AG20443 (cell line): ENCODE data around the gene TMPRSS13.
"Not testable (repeated sequence)": the region's sequence is repeated elsewhere in the genome, so short reads cannot be mapped to it uniquely, and the experiment has no call there.

Experiments used
- DNase-seq: peaks from one replicate; pipeline ENCODE4 v3.0.0; 2012; ENCODE audit warnings: low spot score, mixed read lengths

The TMPRSS13 gene

DNA sequence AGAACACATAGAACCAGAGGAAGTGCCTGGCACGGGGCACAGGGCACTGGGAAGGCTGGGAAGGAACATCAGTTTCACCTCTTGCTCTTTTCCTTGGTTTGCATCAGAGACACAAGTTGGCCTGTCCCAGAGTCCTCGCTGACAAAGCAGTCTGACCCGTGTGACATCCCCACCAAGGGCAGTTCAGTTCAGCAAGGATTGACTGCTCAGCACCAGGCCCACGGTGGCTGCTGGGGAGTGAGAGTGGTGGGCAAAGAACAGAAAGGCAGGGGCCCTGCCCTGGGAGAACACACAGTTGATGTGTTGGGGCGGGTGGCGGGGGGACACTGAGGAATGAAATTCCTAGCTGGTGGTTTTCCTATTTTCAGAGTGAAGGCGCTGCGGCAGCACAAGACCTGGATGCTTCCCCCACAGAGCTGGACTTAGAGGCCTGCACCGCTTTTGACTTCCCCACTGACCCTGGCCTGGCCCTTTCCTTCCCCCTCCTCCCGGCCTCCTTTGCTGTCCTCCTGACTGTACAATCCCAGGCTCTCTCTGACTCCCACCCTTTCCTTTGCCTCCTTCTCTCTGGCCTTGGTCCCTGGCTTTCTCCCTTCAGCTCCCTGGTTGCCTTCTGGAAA is 2.2 kb upstream of the TMPRSS13 start:
- no peak for DNase-seq

DNA sequence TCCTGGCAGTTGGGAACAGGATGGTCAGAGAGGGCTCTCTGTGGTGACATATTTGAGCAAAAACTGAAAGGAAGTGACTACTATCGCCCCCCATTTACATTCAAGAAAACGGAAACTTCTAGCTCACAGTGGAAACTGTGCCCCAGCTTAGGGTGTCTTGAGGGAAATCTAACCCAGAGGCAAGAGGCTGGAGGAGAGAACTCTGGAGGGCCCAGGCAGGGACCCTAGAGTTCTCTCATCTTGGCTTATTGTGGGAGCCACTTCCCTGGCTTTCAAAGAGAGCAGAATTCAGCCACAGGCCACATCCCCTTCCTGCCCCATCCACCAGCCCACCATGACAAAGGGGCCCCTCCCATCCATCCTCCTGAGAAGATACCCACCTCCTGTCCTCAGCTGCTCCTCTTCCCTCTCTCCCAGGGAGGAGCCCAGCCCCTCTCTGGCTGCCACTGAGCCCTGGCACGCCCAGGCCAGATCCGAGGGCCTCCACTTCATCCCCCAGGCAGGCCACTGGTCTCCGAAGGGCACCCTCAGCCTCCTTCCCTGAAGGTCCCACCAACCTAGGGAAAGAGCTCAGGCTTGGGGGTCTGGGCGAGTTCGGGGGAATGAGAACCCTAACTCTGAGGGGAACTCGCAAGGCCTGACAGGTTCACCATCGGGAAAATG is 1.6 kb upstream of the TMPRSS13 start:
- no peak for DNase-seq

DNA sequence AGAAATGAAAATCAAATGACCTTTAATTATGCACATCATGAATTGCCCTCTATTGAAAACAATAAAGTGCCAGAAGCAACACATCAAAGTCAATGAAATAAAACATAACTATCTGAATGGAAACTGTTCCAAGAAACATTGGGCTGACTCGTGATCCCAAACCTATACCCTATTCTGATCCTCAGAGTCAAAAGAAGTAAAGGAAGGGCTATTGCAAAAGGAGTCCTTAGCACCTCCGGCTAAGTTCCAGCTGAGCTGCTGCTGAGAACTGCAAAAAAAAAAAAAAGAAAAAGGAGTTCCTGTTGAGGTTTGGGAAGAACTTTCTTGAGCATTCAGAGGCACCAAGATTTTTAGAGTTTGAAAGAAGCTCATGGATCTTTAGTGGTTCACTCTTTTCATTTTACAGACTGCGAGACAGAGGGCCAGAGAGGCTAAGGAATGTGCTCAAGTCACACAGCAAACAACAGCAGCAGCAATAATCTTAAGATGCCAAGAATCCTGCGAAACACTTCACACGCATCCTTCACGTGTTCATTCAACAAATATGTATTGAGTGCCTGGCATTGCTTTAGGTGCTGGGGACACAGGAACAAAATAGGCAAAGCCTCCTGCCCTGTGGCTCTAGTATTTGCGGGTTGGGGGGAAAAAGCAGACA is 841 bp upstream of the TMPRSS13 start:
- DNase-seq, result no peak

DNA sequence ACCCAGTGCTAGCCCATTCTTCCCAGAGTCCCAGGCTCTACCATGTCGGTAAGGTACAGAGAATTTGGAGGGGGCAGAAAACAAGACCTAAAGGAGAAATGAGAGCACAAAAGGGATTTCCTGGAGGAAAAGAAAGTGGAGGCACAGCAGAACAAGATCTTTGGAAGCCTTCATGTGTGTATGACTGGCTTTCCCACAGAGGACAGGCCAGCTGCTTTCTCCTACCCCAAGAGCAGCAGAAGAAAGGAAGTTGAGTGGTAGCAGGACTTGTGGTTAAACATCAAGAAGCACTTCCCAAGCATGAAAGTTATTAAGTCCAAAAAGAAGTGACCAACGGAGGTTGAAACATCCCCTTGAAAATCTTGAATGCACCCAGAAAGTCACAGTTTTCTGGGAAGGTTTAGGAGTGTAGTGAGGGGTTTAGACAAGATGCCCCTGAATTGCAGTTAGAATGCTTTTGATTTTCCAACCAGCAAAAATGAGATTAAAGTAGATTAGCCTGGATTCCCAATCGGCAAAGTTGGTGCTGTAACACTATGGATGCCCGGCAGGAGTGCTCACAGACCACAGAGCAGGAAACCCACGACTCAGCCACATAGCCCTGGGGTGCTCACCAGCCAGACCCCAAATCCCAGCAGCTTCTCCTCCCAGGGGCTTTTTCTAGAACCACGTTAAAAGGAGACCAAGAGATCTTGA is 608 bp downstream of the TMPRSS13 start:
- no peak for DNase-seq

DNA sequence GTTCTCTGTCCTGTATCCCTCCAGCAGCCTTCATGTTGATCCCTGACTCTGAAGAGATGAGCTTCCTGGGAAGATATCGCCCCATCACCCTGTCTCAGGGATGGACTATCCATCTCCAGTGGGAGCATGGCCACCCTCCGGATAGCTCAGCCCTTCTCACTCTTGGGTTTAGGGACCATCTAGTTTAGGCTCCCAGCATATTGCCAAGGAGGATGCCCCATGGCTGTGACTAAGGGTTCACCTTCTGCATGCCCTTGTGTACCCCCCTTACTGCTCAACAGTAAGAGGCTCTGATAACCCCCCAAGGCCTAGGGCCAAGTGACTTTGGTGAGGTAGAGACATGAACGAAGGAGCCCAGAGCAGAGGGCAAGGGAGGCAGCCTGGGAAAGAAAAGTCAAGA is 1.3 kb downstream of the TMPRSS13 start:
- DNase-seq, result no peak

DNA sequence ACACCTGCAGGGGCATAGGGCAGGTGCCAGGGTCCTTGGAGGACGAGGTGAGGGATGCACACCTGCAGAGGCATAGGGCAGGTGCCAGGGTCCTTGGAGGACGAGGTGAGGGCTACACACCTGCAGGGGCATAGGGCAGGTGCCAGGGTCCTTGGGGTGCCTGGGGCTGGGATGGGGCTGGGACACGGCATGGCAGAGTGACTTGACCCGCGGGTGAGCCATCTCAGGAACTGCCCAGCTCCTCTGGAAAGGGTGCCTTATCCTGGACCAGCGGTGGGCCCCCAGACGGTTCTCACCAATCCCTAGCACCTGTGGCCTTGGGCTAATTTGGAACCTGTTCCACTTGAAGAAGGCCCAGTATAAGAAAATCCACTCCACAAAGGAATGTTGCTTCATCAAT is 3.0 kb downstream of the TMPRSS13 start:
- not testable (repeated sequence) for DNase-seq

DNA sequence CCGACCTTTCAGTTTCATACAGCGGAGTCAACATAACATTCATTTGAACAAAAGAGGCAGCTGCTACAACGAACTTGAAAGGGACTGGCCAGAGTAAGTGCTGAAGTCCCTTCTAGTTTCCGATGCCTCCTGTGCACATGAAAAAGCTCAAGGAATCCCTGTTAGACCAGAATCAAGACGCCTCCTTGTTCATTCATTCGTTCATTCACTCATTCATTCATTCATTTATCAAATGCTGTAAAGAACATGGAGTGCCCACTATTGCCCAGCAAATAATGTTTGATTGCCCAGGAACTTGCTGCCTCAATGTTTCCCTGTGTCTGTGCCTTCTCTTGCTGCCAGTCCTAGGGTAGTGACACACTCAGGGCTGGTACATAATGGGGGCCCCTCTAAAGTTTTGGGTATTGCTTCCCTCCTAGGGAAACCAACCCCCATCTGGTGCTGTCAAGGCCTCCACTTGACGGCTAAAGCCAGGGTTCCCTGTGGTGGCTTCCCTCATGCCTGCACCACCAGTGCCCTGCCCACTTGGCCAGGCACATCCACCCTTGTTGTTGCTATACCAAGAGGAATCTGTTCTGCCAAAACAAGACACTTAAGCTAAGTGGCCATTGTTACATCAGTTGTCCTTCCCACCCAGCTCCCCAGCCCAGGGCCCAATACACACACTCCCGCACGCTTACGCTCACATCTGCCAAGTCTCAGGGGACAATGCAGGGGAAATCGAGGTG is 3.8 kb downstream of the TMPRSS13 start:
- no peak for DNase-seq

DNA sequence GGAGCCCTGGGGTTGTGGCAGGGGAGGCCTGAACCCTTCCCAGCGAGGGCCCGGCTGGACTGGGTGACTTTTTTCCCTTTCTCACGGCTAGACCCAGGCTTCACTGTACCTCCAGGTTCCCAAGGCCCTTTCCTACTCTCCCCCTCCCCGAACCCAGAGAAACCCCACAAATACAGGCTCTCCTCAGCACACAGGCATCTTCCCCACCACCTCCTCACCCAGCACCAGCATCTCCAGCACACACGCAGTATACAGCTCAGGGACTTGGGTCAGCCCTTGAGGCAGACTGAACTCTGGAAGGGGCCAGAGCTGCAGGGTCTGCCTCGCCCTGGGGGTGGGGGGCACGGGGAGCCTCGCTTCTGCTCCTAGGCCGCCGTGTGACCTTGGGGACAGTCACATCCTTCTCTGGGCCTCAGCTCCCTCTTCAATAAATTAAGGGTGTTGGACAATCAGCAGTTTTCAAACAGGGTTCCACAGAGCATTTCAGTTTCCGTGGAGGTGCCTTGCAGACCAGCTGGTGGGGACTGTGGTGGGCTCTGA is 4.5 kb downstream of the TMPRSS13 start:
- DNase-seq, result no peak

DNA sequence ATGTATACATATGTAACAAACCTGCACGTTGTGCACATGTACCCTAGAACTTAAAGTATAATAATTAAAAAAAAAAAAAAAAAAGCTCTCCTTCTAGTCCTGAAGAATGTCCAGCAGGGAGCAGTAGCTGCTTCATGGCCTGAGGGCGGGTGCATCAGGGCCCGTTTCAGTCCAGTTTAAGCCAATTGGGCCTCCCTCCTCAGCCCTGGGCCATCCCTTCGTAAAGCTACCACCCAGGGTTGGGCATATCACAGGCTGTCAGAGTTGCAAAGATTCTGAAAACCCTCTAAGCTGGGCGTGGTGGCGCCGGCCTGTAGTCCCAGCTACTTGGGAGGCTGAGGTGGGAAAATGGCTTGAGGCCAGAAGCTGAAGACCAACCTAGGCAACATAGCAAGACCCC is 5.4 kb downstream of the TMPRSS13 start:
- DNase-seq, result no peak

DNA sequence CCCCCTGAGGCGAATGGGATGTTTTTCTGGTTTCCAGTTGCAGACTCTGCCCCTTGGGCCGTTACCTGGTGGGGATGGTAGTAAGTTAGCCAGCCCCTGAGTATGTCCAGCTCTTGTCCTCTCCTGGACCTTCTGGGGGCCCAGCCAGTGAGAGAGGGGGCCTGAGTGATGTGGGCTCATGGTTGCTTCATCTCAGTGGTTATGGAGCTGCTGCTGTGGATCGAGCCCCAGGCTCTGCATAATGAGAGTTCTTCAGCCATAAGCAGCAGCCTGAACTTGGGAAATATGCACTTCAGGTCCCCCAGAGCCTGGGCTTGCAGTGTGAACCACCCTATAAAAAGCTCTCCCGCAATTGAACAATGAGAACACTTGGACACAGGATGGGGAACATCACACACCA is 5.9 kb downstream of the TMPRSS13 start:
- no peak for DNase-seq

DNA sequence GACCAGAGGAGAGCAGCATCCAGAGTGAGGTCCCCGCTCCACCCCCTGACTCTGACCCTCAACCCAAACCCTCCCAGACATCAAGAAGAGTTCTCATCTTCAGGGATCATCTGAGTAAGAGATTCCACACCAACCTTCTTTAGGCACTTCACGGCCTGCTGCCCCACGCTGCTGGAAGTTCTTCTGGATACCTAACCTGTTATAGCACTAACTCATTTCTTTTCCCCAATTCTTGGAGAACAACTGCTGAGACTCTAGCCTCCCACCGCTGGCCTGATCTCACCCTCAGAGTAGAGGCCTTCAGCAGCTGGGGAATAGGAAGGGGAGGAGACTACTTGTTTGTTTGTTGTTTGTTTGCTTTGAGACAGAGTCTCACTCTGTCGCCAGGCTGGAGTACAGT is 7.3 kb downstream of the TMPRSS13 start:
- no peak for DNase-seq

DNA sequence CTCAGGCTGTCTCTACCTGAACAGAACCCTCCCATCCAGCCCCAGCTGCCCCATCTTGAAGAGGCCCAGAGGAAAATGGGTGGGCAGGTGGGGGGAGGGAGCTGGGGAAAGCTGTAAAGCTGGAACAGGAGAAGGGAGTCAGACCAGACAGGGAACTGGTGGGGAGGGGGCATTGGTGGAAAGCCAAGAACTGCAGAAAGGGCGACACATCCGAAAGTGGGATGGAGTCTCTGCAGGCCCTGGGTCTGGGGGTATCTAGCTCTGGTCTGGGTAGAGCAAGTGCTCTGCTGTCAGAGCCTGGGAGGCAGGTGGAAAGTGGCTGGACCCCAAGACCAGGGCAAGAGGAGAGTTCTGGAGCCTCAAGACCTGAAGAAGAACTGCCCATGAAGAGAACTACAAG is 7.7 kb downstream of the TMPRSS13 start:
- DNase-seq, result no peak

DNA sequence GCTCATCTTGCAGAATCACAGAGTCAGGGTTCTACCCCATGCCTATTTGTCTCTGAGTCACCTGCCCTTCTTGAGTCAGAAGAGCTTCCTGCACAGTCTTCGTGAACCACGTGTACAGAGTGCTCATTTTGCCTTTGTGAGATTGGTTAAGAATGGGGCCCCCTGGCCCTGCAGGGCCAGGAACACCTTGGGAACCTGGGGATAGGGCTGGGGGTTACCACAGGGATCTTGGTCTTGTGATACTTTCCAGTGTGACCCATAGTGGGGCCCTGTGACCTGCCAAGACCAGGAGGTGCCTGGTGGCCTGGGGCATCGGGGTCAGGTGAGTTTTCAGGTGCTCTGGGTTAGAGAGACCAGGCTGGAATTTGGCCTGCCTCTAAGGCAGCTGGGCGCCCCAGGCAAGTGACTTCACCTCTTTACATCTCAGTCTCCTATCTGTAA is 9.4 kb downstream of the TMPRSS13 start:
- DNase-seq, result no peak

DNA sequence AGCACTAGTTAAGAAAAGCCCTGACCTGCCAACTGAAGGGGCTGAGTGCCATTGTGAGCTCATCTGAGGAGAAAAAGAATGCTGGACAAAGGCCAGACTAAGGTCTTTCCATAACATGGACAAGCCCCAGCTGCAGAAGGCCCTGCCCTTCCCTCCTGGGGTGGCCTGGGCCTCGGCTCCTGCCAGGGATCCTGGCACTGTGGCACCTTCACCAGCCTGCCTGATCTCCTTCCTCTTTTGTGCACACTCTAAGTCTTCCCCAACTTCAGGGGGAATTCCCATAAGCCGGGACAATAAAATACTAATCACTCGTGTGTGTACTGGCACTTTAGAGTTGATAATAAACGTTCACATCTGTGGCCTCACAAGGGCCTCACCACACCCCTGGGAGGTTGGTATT is 9.9 kb downstream of the TMPRSS13 start:
- DNase-seq, result no peak

DNA sequence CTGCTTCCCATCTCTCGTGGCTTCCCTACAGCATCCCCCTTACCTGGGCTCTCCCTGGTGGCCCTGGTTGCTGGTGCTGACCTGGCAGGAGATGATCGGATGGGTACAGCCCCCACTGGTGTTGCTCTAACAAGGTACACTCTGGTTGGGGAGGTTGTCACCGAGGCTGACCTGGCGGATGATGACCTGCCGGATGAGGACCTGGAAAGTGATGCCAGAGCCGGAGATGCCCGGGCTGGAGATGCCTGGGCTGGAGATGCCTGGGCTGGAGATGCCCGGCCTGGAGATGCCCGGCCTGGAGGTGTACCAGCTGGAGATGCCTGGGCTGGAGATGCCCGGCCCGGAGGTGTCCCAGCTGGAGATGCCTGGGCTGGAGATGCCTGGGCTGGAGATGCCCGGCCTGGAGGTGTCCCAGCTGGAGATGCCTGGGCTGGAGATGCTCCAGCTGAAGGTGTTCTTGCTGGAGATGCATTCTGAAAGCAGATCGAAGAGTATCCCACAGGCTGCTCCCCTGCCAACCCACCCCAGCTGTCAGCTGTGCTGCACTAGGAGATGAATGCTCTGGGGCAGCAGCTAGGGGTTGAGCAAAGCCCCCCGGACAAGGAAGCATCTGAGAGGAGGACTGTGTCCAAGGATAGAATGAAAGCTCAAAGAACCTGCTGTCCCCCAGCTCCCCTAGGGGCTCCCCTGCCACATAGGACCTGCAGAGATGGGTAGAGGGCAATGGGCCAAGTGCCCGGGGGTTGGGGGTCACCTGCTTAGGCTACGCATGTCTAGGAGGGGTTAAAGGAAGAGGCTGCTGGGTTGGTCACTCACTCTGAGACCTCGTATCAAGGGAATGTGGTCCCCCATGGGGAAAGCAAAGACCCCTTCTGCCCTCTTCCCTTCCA is 10.6 kb downstream of the TMPRSS13 start:
- DNase-seq, result no peak

DNA sequence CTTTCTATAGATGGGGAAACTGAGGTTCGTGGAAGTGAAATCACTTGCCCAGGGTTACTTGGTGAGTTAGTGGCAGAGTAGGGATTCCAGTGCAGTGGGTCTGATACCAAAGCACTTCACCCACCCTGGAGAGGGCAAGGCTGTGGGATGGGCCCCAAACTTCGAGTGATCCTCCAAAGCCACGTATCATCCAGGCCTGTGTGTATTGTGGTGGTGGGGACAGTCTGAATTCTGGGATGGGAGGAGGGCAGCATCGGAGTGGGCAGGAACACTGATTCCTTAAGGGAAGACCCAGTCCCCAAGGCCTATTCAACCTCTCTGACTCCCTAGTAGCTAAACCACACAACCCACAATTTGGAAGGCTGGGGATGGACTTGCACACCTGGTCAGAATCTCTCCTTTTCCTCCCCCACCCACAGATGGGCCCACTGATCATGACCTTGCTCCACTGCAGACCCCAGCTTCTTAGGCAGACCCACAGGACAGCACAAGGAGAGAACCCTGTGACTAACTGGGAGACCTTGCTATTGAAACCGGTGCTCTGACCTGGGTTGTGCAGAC is 11.5 kb downstream of the TMPRSS13 start:
- no peak for DNase-seq

DNA sequence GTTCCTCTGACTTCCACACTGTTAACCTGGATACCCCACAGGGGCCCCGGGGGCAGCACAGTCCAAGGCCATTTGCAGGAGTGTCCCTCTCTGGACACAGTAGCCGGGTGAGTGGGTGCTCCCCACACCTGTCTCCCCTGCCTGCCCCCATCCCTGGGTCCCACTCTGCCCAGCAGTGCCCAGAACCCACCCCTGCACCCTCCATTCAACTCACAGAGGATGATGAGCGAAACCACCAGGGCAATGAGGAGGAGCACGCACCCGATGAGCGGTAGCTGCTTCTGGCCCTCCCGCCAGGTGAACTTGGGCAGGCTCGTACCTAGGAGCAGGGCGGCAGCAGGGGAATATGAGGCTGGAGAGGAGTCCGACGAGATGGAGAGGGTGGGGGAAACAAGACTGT is 12.2 kb downstream of the TMPRSS13 start:
- no peak for DNase-seq

DNA sequence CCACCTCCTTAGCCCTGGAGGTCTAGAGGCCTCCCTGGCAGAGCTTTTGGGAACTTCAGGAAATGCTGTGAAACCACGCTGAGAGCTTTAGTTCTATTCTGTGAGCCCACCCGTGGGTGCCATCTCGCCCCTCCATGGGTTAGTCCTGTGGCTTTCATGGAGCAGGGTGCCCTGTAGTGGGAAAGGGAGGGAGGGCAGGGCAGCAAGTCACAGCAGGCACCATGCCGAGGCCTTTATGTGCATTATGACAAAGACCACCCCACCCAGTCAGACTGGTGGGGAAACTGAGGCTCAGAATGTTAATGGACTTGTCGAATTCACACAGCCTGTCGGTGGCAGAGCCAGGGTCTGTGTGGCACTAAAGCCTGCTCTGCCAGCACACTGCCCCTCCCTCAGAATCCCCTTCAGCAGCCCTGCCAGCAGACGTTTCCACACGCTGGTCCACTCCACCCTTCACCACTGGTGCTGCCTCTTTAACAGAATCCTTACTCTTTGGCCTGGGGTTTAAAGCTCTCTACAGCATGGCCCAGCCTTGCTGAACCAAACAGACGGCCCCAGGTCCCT is 13.4 kb downstream of the TMPRSS13 start:
- no peak for DNase-seq

DNA sequence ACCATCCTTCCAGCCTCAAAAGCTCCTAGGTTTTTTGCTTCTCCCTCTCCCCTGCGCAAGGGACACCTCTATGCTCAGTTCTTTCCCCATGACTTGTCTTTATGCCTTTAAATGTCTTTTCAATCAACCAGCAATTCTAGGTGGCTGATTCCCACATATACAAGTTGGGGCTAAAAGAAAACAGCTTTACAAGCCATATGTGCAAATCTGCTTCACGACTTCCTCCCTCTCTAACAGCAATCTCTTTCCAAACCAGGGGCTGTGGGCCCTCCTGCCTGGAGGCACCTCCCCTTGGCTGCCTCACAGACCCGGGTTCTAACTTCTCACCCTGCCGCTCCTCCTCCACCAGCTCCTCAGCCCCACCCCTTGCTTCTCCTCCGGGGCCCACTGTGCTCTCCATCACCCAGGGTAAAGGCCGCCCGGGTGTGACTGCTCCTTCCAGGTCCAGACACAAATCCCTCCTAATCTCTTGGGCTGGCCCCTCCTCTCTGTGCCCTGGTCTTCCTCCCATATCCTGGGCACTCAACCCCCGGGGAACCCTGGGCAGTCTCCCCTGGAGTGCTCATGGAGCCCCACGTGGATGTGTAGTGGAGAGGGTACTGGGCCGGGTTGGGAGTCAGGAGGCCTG is 14.1 kb downstream of the TMPRSS13 start:
- no peak for DNase-seq

DNA sequence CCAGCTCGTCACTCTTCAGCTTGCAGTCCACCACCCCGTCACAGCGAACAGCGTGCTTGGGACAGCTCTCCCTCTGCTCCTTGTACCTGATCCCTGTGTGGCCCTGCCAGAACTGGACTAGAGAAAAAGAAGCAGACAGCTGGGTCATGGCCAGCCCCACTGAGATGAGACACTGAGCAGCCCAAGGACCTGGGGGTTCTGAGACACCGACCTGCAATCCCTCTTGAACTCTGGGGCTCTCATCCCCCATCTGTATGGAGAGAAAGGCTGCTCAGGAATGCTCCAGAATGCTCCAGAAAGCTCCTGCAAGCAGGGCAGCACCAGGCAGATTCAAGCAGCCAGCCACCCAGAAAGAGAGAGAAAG is 14.8 kb downstream of the TMPRSS13 start:
- no peak for DNase-seq
